Activated naive CD4-positive, alpha-beta T cell (primary cell): ENCODE measurements around the gene FXYD7.
"Not testable (repeated sequence)": the region's sequence is repeated elsewhere in the genome, so short reads cannot be mapped to it uniquely, and the experiment has no call there.

Source experiments
- DNase-seq, 4 experiments: peaks; one replicate each; lab custom pipeline; 2025; lab: John Stamatoyannopoulos, UW

FXYD7 gene

GRCh38 chr19:35144600-35145436 lies 1.8 kb downstream of the FXYD7 start:
- no peak for DNase-seq

- no peak for DNase-seq
Measured at GRCh38 chr19:35146746-35147459, 3.8 kb downstream of the FXYD7 start.

GRCh38 chr19:35149463-35149862 lies 6.4 kb downstream of the FXYD7 start:
- no peak for DNase-seq

- no peak for DNase-seq
Measured at GRCh38 chr19:35150445-35150844, 7.4 kb downstream of the FXYD7 start.

- DNase-seq = no peak
Measured at GRCh38 chr19:35151273-35152065, 8.4 kb downstream of the FXYD7 start.

GRCh38 chr19:35153129-35153522 lies 10.1 kb downstream of the FXYD7 start:
- DNase-seq = not testable (repeated sequence)

GRCh38 chr19:35153701-35154524 lies 10.9 kb downstream of the FXYD7 start:
- DNase-seq = peak; percentile 44 to 65 (median 60)

- DNase-seq = peak; percentile 43 to 59 (median 52)
Measured at GRCh38 chr19:35154525-35155406, 11.7 kb downstream of the FXYD7 start, which contains the start of gene FXYD5. TSS of gene FXYD5 (plus strand) at chr19:35154735. CDS start at chr19:35155551, 816 bp downstream.

- no peak for DNase-seq
Measured at GRCh38 chr19:35155441-35155840, 12.4 kb downstream of the FXYD7 start.

- DNase-seq = no peak
Measured at GRCh38 chr19:35155981-35156672, 13.1 kb downstream of the FXYD7 start.

- no peak for DNase-seq
Measured at GRCh38 chr19:35156673-35157014, 13.6 kb downstream of the FXYD7 start.

- no peak for DNase-seq
Measured at GRCh38 chr19:35157431-35157830, 14.4 kb downstream of the FXYD7 start.

GRCh38 chr19:35159606-35160005 lies 16.6 kb downstream of the FXYD7 start:
- DNase-seq = no peak

- no peak for DNase-seq
Measured at GRCh38 chr19:35160629-35161433, 17.8 kb downstream of the FXYD7 start.

- no peak for DNase-seq
Measured at GRCh38 chr19:35161434-35161743, 18.3 kb downstream of the FXYD7 start.

- no peak for DNase-seq
Measured at GRCh38 chr19:35162471-35163326, 19.6 kb downstream of the FXYD7 start.

- no peak for DNase-seq
Measured at GRCh38 chr19:35164418-35164817, 21.4 kb downstream of the FXYD7 start.
